Activated T-helper 17 cell treated with anti-CD3 and anti-CD28 coated beads, Interleukin-2, amount 50 U/mL, for 72 hours (primary cell): Measurements from ENCODE around the gene OR5L1. TPM values are rescaled to one million over a fixed set of nuclear protein-coding genes. Genes with fewer than 3 reads are reported as not detected.

Source experiments
- ATAC-seq: fragments of 150-1000 bp; cut with Tn5 transposase; replicated peaks from 2 replicates; pipeline ENCODE4 v1.10.0; 2021; ENCODE audit warnings: mild to moderate bottlenecking, moderate library complexity
- H3K27ac Mint-ChIP-seq: one replicate; pipeline ENCODE4 v1.8.0; 2022; ENCODE audit warnings: mixed read lengths
- H3K27me3 Mint-ChIP-seq: one replicate; pipeline ENCODE4 v1.8.0; 2022; ENCODE audit warnings: mixed read lengths
- H3K36me3 Mint-ChIP-seq: one replicate; pipeline ENCODE4 v1.8.0; 2022; ENCODE audit warnings: low read depth, mild to moderate bottlenecking, mixed read lengths
- H3K4me1 Mint-ChIP-seq: one replicate; pipeline ENCODE4 v1.8.0; 2022; ENCODE audit warnings: mixed read lengths
- H3K4me3 Mint-ChIP-seq: one replicate; pipeline ENCODE4 v1.8.0; 2022; ENCODE audit warnings: mild to moderate bottlenecking, mixed read lengths
- H3K9me3 Mint-ChIP-seq: one replicate; pipeline ENCODE4 v1.8.0; 2022; ENCODE audit warnings: mixed read lengths
- total RNA-seq, 2 donors: library from RNA; stranded (reverse); gene quantifications; one replicate each; pipeline ENCODE4 v1.2.3, GENCODE V29; 2022

OR5L1 gene
- not detected for total RNA-seq

DNA sequence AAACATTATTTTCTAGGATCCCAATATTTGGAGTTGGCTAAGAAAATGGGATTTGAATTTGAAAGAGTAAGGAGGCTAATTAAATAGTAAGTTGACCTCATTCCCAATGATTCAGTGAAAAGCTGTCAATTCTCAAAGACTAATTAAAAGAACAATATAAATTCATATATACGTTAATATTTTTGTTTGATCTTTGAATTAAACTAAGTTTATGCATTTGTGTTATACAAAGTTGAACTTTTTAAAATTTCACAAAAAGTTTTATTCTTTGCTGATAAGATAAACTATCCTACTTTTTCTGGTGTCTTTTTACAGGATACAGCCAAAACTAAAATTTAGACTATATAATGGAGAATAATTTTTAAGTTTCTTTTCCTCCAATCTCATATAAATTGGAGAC, at the start of gene OR5L1:
Gene OR5L1, plus strand, starts transcription at position 301 of the 400 bp plus-strand sequence. CDS start 100 bp downstream, outside the sequence.
- peaks cover 26% of the 10 kb centered on the region for H3K9me3 Mint-ChIP-seq
- no peaks in the 10 kb centered on the region for H3K36me3 Mint-ChIP-seq
- no peaks in the 10 kb centered on the region for H3K4me1 Mint-ChIP-seq
- no peak within 1 kb of the TSS for H3K27ac Mint-ChIP-seq
- ATAC-seq = no peak
- H3K27me3 Mint-ChIP-seq = no peaks in the 10 kb centered on the region
- H3K4me3 Mint-ChIP-seq = no peak within 1 kb of the TSS

- Mint-ChIP-seq H3K4me3 (no peak within 1 kb of the TSS), H3K9me3 (peaks cover 16% of the 10 kb centered on the region), H3K27ac (no peak within 1 kb of the TSS), H3K36me3 (no peaks in the 10 kb centered on the region), H3K27me3 (no peaks in the 10 kb centered on the region), H3K4me1 (no peaks in the 10 kb centered on the region)
- ATAC-seq = no peak
These were observed 38.0 kb upstream of the OR5L1 start, which contains the start of gene OR5D13 for GRCh38 chr11:55773138-55773537. TSS of gene OR5D13 (plus strand) at chr11:55773438. CDS start at chr11:55773438, 0 bp downstream.

- Mint-ChIP-seq H3K27ac (no peak overlapping the region), H3K4me3 (no peak overlapping the region), H3K27me3 (no peaks in the 10 kb centered on the region), H3K4me1 (no peaks in the 10 kb centered on the region), H3K36me3 (no peaks in the 10 kb centered on the region), H3K9me3 (peaks cover 21% of the 10 kb centered on the region)
- no peak for ATAC-seq
These were observed 19.6 kb upstream of the OR5L1 start for GRCh38 chr11:55791606-55792005.

DNA sequence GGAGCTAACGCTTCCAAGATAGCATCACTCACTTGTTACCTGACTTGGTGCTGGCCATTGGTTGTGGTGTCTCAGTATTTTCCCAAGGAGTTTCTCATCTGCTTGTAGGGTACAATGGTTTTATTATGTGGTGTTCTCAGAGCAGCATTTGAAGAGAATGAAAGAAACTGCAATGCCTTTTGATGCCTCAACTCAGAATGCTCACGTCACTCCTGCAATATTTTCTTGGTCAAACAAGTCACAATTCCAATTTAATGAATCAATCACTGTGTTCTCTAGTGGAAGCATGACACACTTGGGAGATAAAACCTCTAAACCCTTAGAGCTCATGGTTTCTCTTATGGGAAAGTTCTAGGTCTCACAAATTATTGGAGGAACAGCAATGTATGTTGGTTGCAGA, 17.8 kb upstream of the OR5L1 start:
- no peak for ATAC-seq
- Mint-ChIP-seq H3K4me1 (no peaks in the 10 kb centered on the region), H3K9me3 (peaks cover 14% of the 10 kb centered on the region), H3K27me3 (no peaks in the 10 kb centered on the region), H3K36me3 (no peaks in the 10 kb centered on the region), H3K27ac (no peak overlapping the region), H3K4me3 (no peak overlapping the region)

DNA sequence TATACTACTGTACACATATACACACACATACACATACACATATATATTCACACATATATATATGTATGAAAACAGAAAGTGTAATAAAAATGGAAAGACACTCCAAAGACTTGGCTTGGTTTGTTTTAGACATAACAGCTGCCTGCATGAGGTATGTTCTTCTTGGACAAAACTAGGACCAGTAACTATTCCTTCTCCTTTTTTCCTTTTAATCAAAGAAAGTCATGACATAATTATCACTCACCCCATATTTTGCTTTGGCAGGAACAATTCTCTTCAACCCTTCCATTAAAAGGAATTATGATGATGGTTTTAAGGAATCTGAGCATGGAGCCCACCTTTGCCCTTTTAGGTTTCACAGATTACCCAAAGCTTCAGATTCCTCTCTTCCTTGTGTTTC, 15.9 kb upstream of the OR5L1 start, which contains the start of gene OR5D14:
Gene OR5D14, plus strand, starts transcription at position 301 of the 400 bp plus-strand sequence. Its CDS starts 0 bp downstream, at position 301.
- Mint-ChIP-seq H3K4me3 (no peak within 1 kb of the TSS), H3K4me1 (no peaks in the 10 kb centered on the region), H3K36me3 (no peaks in the 10 kb centered on the region), H3K27me3 (no peaks in the 10 kb centered on the region), H3K27ac (no peak within 1 kb of the TSS), H3K9me3 (peaks cover 28% of the 10 kb centered on the region)
- ATAC-seq = no peak

DNA sequence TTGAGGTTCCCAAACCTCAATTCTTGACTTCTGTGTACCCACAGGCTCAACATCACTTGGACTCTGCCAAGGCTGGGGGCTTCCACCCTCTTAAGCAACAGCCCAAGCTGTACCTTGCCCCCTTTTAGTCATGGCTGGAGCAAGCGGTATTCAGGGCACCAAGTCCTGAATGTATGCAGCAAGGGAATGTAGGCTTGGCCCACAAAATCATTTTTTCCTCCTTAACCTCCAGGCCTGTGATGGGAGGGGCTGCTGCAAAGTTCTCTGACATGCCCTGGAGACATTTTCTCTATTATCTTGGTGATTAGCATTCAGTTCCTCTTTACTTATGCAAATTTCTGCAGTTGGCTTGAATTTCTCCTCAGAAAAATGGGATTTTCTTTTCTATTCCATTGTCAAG, 4.9 kb upstream of the OR5L1 start:
- Mint-ChIP-seq H3K36me3 (no peaks in the 10 kb centered on the region), H3K27ac (no peak overlapping the region), H3K27me3 (no peaks in the 10 kb centered on the region), H3K4me1 (no peaks in the 10 kb centered on the region), H3K9me3 (peaks cover 28% of the 10 kb centered on the region), H3K4me3 (no peak overlapping the region)
- ATAC-seq = no peak

DNA sequence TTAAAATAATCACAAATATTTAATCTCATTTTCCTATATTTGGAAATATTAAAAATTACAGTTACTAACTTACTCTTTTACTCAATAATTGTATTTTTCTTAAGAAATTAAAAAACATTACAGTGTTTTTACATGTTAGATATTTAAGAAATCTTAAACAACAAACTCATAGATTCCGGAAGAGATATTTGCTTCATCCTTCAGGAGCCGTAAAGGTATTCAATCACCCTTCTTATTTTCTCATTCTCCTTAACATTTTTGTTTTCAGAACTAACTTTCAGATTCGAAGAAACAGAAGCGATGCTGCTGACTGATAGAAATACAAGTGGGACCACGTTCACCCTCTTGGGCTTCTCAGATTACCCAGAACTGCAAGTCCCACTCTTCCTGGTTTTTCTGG, 8.2 kb downstream of the OR5L1 start, which contains the start of gene OR5D18:
Gene OR5D18, plus strand, starts transcription at position 301 of the 400 bp plus-strand sequence. Its CDS starts 0 bp downstream, at position 301.
- no peaks in the 10 kb centered on the region for H3K27me3 Mint-ChIP-seq
- ATAC-seq = no peak
- H3K4me1 Mint-ChIP-seq = no peaks in the 10 kb centered on the region
- peaks cover 25% of the 10 kb centered on the region for H3K9me3 Mint-ChIP-seq
- H3K27ac Mint-ChIP-seq = no peak within 1 kb of the TSS
- no peaks in the 10 kb centered on the region for H3K36me3 Mint-ChIP-seq
- no peak within 1 kb of the TSS for H3K4me3 Mint-ChIP-seq

DNA sequence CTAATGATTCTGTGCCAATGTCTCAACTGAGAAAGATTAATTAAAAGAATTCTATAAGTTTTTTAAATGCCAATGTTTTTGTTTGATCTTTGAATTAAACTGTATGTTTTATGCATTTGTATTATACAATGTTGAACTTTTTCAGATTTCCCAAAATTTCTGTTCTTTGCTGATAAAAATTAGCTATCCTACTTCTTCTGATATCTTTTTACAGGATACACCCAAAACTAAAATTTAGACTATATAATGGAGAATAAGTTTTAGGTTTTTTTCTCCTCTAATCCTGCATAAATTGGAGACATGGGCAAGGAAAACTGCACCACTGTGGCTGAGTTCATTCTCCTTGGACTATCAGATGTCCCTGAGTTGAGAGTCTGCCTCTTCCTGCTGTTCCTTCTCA, 15.8 kb downstream of the OR5L1 start, which contains the start of gene OR5L2:
Gene OR5L2, plus strand, starts transcription at position 301 of the 400 bp plus-strand sequence. Its CDS starts 0 bp downstream, at position 301.
- no peak for ATAC-seq
- Mint-ChIP-seq H3K27me3 (no peaks in the 10 kb centered on the region), H3K4me3 (no peak within 1 kb of the TSS), H3K27ac (no peak within 1 kb of the TSS), H3K36me3 (no peaks in the 10 kb centered on the region), H3K4me1 (no peaks in the 10 kb centered on the region), H3K9me3 (peaks cover 5% of the 10 kb centered on the region)

- H3K4me3 Mint-ChIP-seq = no peak within 1 kb of the TSS
- no peak within 1 kb of the TSS for H3K27ac Mint-ChIP-seq
- no peaks in the 10 kb centered on the region for H3K36me3 Mint-ChIP-seq
- ATAC-seq = no peak
- H3K27me3 Mint-ChIP-seq = no peaks in the 10 kb centered on the region
- H3K4me1 Mint-ChIP-seq = no peaks in the 10 kb centered on the region
- peaks cover 6% of the 10 kb centered on the region for H3K9me3 Mint-ChIP-seq
These were observed 27.3 kb downstream of the OR5L1 start, which contains the start of gene OR5D16 for GRCh38 chr11:55838452-55838851. TSS of gene OR5D16 (plus strand) at chr11:55838752. CDS start at chr11:55838752, 0 bp downstream.

GRCh38 chr11:55847453-55847852, 36.3 kb downstream of the OR5L1 start:
- peaks cover 8% of the 10 kb centered on the region for H3K9me3 Mint-ChIP-seq
- H3K4me1 Mint-ChIP-seq = no peaks in the 10 kb centered on the region
- no peak for ATAC-seq
- H3K4me3 Mint-ChIP-seq = no peak overlapping the region
- no peak overlapping the region for H3K27ac Mint-ChIP-seq
- no peaks in the 10 kb centered on the region for H3K27me3 Mint-ChIP-seq
- H3K36me3 Mint-ChIP-seq = no peaks in the 10 kb centered on the region

DNA sequence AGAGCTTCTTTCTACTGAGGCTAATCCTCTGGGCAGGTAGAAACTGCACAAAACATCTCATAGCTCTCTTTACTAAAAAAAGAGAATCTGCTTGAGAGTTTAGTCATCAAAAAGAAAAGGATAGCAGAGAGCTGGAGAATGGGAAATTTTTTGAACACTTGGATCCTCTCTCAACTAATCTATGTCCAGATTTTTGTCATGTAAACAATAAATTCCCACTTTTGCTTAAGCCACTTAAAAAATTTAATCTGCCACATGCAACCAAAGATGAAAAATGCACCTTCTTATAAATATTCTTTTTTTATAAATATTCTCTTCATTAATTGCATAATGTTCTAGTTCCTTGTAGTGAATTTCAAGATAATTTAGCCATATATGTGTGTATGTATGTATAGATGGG, 37.9 kb downstream of the OR5L1 start:
- H3K4me3 Mint-ChIP-seq = no peak overlapping the region
- H3K9me3 Mint-ChIP-seq = peaks cover 17% of the 10 kb centered on the region
- no peak for ATAC-seq

DNA sequence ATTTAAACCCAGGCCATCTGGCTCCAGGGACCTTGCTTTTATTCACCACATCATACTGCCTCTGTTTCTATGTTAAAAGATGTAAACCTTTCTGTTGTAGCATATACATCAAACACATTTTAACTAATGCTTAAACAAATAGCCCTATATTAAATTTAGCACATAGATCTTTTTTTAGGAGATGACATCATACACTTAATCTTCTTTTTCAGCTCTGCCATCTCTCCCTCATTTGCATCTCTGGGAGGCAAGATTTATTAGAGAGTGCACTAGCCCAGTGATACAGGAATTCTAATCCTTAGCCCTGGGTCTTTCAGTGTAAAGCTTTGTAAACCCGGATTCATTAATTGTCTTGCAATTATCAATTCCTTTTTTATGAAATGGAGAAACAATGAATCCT, 41.0 kb downstream of the OR5L1 start:
- Mint-ChIP-seq H3K9me3 (peaks cover 21% of the 10 kb centered on the region), H3K27ac (no peak overlapping the region), H3K27me3 (no peaks in the 10 kb centered on the region), H3K36me3 (no peaks in the 10 kb centered on the region), H3K4me1 (no peaks in the 10 kb centered on the region), H3K4me3 (no peak overlapping the region)
- ATAC-seq = no peak

More for the DNA sequence above, 37.9 kb downstream of the OR5L1 start:
- H3K36me3 Mint-ChIP-seq = no peaks in the 10 kb centered on the region
- H3K4me1 Mint-ChIP-seq = no peaks in the 10 kb centered on the region
- H3K27me3 Mint-ChIP-seq = no peaks in the 10 kb centered on the region
- no peak overlapping the region for H3K27ac Mint-ChIP-seq

DNA sequence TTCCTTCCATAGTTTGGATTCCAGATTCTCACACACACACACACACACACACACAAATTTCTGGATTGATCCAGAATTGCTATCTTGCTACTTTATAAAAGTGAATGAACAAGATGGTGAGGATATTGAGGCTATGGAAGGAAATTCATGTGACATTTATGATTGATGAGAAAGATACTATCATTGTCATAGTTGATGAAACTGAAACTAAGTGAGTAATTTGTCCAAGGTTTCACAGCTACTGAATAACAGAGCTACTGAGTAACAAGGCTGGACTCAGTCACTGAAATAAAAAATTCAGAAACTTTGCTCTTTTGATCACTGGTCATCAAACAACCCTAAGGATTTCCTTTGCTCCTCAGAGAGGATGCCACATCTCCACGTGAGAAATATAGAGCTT, 43.5 kb downstream of the OR5L1 start:
- H3K36me3 Mint-ChIP-seq = no peaks in the 10 kb centered on the region
- no peak for ATAC-seq
- H3K27me3 Mint-ChIP-seq = no peaks in the 10 kb centered on the region
- H3K4me1 Mint-ChIP-seq = no peaks in the 10 kb centered on the region
- no peak overlapping the region for H3K4me3 Mint-ChIP-seq
- peaks cover 26% of the 10 kb centered on the region for H3K9me3 Mint-ChIP-seq
- H3K27ac Mint-ChIP-seq = no peak overlapping the region
